MM.1S (cell line): Measurements from ENCODE around the gene CWF19L1.
"Not testable (repeated sequence)": the region's sequence is repeated elsewhere in the genome, so short reads cannot be mapped to it uniquely, and the experiment has no call there.

Source experiments
- DNase-seq: peaks from one replicate; pipeline ENCODE4 v3.0.0-alpha.2; 2015
- H2AFZ ChIP-seq: fragments of 300-600 bp; sonication (generic); 2 replicates; pipeline ENCODE4 v1.6.0; 2016; ENCODE audit warnings: antibody characterized with exemption, low read length
- H3F3A ChIP-seq: fragments of 300-600 bp; sonication (generic); 2 replicates; pipeline ENCODE4 v1.6.1; 2016; ENCODE audit warnings: mild to moderate bottlenecking, antibody characterized with exemption, low read length, moderate library complexity, mixed read lengths; ENCODE audit not compliant: insufficient read depth
- H3K27ac ChIP-seq: fragments of 300-600 bp; sonication (generic); 2 replicates; pipeline ENCODE4 v1.5.1; 2016; ENCODE audit warnings: mild to moderate bottlenecking, low read length
- H3K27me3 ChIP-seq: fragments of 300-600 bp; sonication (generic); replicated peaks from 2 replicates; pipeline ENCODE4 v1.6.0; 2016; ENCODE audit warnings: low read length; ENCODE audit not compliant: insufficient read depth
- H3K36me3 ChIP-seq: fragments of 300-600 bp; sonication (generic); replicated peaks from 2 replicates; pipeline ENCODE4 v1.6.1; 2016; ENCODE audit warnings: mild to moderate bottlenecking, low read length, mixed read lengths; ENCODE audit not compliant: insufficient read depth
- H3K4me1 ChIP-seq: fragments of 300-600 bp; sonication (generic); 2 replicates; pipeline ENCODE4 v1.6.1; 2016; ENCODE audit warnings: low read length, mixed read lengths
- H3K4me2 ChIP-seq: fragments of 300-600 bp; sonication (generic); 2 replicates; pipeline ENCODE4 v1.6.0; 2016; ENCODE audit warnings: low read depth, low read length
- H3K4me3 ChIP-seq: fragments of 300-600 bp; sonication (generic); 2 replicates; pipeline ENCODE4 v1.5.1; 2016; ENCODE audit warnings: low read length, mixed read lengths
- H3K79me2 ChIP-seq: fragments of 300-600 bp; sonication (generic); 2 replicates; pipeline ENCODE4 v1.6.1; 2016; ENCODE audit warnings: mixed run types, low read length, mixed read lengths
- H3K9ac ChIP-seq: fragments of 300-600 bp; sonication (generic); 2 replicates; pipeline ENCODE4 v1.6.1; 2016; ENCODE audit warnings: low read length, mixed read lengths
- H3K9me2 ChIP-seq: fragments of 300-600 bp; sonication (generic); replicated peaks from 2 replicates; pipeline ENCODE4 v1.6.1; 2016; ENCODE audit warnings: mild to moderate bottlenecking, low read length, mixed read lengths; ENCODE audit not compliant: insufficient read depth
- H3K9me3 ChIP-seq: fragments of 300-600 bp; sonication (generic); replicated peaks from 2 replicates; pipeline ENCODE4 v1.6.1; 2016; ENCODE audit warnings: mild to moderate bottlenecking, low read length, mixed read lengths; ENCODE audit not compliant: insufficient read depth
- H4K20me1 ChIP-seq: fragments of 300-600 bp; sonication (generic); 2 replicates; pipeline ENCODE4 v1.6.1; 2016; ENCODE audit warnings: mild to moderate bottlenecking, low read length, moderate library complexity, mixed read lengths; ENCODE audit not compliant: insufficient read depth
- EZH2 ChIP-seq: fragments of 300-600 bp; sonication (generic); optimal IDR thresholded peaks from 2 replicates; pipeline ENCODE3; 2017; ENCODE audit warnings: low read depth, mild to moderate bottlenecking, antibody characterized with exemption, low read length, mixed read lengths
- EZH2phosphoT487 ChIP-seq: fragments of 300-600 bp; sonication (generic); IDR thresholded peaks from 2 replicates; pipeline ENCODE4 v1.6.1; 2018; ENCODE audit warnings: antibody characterized with exemption, low read length
- TF ChIP-seq, protein P1 (sequence below): fragments of 300-600 bp; sonication (generic); IDR thresholded peaks from 2 replicates; pipeline ENCODE4 v1.5.1; 2016; ENCODE audit warnings: antibody characterized with exemption, low read length, mixed read lengths

Gene CWF19L1

DNA sequence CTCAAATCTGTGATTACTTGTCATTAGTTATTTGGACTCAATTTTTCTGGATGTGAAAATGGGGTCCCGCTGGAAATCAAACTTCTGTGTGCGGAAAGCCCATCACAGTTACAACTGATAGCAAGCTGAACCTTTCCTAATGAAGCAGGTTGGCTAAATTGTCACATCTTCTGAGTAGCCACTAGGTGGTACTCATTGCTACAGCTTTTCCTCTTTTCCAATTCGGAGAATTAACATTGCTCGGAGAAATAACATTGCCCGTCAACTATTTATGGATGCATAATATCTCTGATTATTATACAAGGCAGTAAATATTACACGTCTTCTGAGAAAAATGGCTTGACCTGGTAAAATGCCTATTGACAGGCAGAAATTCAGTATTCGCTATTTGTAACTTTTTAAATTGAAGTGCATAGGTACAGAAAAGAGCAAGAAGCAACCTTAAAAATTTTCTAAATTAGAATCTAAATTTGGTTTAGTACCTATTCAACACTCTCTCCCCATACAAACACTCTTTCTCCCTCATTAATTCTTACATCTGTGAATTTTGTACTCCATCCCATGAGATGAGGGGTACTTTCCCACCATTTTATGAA is 36.4 kb upstream of the CWF19L1 start:
- TF ChIP-seq, protein P1, sequence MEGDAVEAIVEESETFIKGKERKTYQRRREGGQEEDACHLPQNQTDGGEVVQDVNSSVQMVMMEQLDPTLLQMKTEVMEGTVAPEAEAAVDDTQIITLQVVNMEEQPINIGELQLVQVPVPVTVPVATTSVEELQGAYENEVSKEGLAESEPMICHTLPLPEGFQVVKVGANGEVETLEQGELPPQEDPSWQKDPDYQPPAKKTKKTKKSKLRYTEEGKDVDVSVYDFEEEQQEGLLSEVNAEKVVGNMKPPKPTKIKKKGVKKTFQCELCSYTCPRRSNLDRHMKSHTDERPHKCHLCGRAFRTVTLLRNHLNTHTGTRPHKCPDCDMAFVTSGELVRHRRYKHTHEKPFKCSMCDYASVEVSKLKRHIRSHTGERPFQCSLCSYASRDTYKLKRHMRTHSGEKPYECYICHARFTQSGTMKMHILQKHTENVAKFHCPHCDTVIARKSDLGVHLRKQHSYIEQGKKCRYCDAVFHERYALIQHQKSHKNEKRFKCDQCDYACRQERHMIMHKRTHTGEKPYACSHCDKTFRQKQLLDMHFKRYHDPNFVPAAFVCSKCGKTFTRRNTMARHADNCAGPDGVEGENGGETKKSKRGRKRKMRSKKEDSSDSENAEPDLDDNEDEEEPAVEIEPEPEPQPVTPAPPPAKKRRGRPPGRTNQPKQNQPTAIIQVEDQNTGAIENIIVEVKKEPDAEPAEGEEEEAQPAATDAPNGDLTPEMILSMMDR: peak; percentile 75
- TF ChIP-seq EZH2: no peak
- Histone ChIP-seq H3K27ac (no peak overlapping the region), H3K4me2 (no peak overlapping the region), H3K9me3 (no peaks in the 10 kb centered on the region), H2AFZ (no peak overlapping the region), H3K4me1 (peaks cover 10% of the 10 kb centered on the region), H4K20me1 (no peaks in the 10 kb centered on the region), H3K79me2 (no peaks in the 10 kb centered on the region), H3K36me3 (no peaks in the 10 kb centered on the region), H3K9ac (no peak overlapping the region), H3K9me2 (no peaks in the 10 kb centered on the region), H3K27me3 (no peaks in the 10 kb centered on the region), H3F3A (0 out of 2 replicates have a peak, but pooled peaks cover 3% of the 10 kb centered on the region), H3K4me3 (no peak overlapping the region)
- peak; percentile 48 for DNase-seq

DNA sequence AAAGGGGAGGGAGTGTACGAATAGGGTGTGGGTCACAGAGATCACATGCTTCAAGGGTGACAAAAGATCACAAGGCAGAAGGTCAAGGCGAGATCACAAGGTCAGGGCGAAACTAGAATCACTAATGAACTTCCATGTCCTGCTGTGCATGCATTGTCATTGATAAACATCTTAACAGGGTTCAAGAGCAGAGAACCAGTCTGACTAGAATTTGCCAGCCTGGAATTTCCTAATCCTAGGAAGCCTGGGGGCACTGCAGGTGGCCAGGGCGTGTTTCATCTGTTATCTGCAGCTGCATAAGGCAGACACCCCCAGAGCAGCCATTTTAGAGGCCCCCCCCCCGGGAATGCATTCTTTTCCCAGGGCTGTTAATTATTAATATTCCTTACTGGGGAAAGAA is 33.7 kb upstream of the CWF19L1 start:
- not testable (repeated sequence) for H3K4me2 ChIP-seq, DNase-seq, H3K79me2 ChIP-seq, H3K9me3 ChIP-seq, H3K9me2 ChIP-seq, H2AFZ ChIP-seq, H4K20me1 ChIP-seq, H3K4me1 ChIP-seq, H3F3A ChIP-seq, H3K27me3 ChIP-seq, H3K9ac ChIP-seq, H3K4me3 ChIP-seq, H3K27ac ChIP-seq, H3K36me3 ChIP-seq

DNA sequence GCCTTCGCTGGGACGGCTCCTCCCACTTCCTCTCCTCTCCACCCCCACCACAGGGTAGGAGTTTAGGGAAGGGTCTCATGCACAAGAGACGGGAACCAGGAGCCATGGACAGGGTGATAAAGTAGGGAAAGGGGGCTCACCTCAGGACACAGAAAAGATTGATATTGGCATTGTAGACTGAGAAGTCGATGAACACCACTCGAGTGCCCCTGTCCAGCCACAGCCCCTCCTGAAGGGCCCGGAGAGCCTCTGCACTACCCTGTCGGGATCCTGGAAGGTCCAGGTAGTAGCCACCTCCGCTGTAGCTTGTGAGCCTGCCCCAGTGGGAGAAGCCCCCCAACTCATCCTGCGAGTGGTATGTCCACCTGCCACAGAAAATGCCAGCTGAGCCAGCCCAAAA is 29.8 kb upstream of the CWF19L1 start:
- no peaks in the 10 kb centered on the region for H3K36me3 ChIP-seq
- H4K20me1 ChIP-seq: no peaks in the 10 kb centered on the region
- no peak overlapping the region for H3K4me2 ChIP-seq
- no peaks in the 10 kb centered on the region for H3K4me1 ChIP-seq
- H3K79me2 ChIP-seq: no peaks in the 10 kb centered on the region
- no peak for DNase-seq
- H3K27me3 ChIP-seq: peaks cover 5% of the 10 kb centered on the region; the same call in 1 of the 2 replicates
- no peaks in the 10 kb centered on the region for H3K9me3 ChIP-seq
- TF ChIP-seq EZH2 (no peak), EZH2phosphoT487 (no peak)
- TF ChIP-seq, protein P1: no peak
- no peak overlapping the region for H3K4me3 ChIP-seq
- no peaks in the 10 kb centered on the region for H3F3A ChIP-seq
- H3K9ac ChIP-seq: no peak overlapping the region
- no peak overlapping the region for H2AFZ ChIP-seq
- H3K9me2 ChIP-seq: no peaks in the 10 kb centered on the region
- H3K27ac ChIP-seq: no peak overlapping the region

DNA sequence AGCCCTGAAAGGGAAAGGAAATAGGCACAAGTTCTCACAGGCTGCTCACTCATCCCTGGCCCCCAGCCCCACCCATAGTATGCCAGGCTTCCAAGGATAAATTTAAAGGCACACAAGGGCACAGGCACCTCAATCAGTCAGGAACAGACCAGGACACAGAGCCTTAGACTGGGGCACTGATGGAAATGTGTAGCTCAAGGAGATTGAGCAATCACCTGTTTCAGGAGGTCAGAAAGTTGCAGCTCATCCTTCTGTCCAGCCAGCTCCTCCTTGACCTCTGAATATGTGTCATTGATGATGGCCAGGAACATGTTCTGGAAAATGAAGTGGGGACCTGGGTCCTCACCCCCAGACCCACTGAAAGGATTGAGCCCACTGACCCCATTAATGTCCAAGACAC is 25.6 kb upstream of the CWF19L1 start:
- Histone ChIP-seq H3K4me1 (0 out of 2 replicates have a peak, but pooled peaks cover 5% of the 10 kb centered on the region), H3K27me3 (peaks cover 5% of the 10 kb centered on the region; the same call in 1 of the 2 replicates), H3K4me2 (no peak overlapping the region), H3K9ac (no peak overlapping the region), H3K9me2 (no peaks in the 10 kb centered on the region), H3F3A (no peaks in the 10 kb centered on the region), H3K9me3 (no peaks in the 10 kb centered on the region), H3K36me3 (no peaks in the 10 kb centered on the region), H3K27ac (no peak overlapping the region), H3K79me2 (no peaks in the 10 kb centered on the region), H4K20me1 (no peaks in the 10 kb centered on the region), H2AFZ (no peak overlapping the region), H3K4me3 (no peak overlapping the region)
- DNase-seq: no peak
- TF ChIP-seq EZH2phosphoT487 (no peak), EZH2 (no peak)
- TF ChIP-seq, protein P1: no peak

DNA sequence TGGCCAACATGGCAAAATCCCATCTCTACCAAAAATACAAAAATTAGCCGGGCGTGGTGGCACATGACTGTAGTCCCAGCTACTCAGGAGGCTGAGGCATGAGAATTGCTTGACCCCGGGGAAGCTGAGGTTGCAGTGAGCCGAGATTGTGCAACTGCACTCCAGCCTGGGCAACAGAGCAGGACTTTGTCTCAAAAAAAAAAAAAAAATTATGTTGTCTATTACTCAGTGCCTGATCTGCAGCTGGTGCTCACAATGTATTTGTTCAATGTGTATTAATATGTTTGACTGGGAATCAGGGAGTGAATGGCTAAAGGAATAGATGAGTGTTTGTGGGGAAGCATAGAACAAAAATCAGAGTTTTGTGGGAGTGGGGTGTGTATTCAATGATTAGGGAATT is 24.9 kb upstream of the CWF19L1 start:
- not testable (repeated sequence) for DNase-seq, H3K9me3 ChIP-seq, H3K79me2 ChIP-seq, H2AFZ ChIP-seq, H3K9ac ChIP-seq, H3K4me2 ChIP-seq, H3K36me3 ChIP-seq, H3K27ac ChIP-seq, H3K4me1 ChIP-seq, H3K4me3 ChIP-seq, H3F3A ChIP-seq, H3K9me2 ChIP-seq, H3K27me3 ChIP-seq, H4K20me1 ChIP-seq
